Coronary artery (tissue), 2 donors: Measurements from ENCODE around the gene POLR1B.
A peak's percentile ranks its signal among the peaks of the same experiment; 100 is the strongest.
"Not testable (repeated sequence)": the region's sequence is repeated elsewhere in the genome, so short reads cannot be mapped to it uniquely, and the experiment has no call there.

ENCODE experiments used
- DNase-seq: peaks from one replicate; pipeline ENCODE4 v3.0.0-alpha.2; 2017; ENCODE audit warnings: low spot score
- H3K27ac ChIP-seq, 2 donors: fragments of 200-600 bp; sonication (generic); one replicate each; pipeline ENCODE4 v1.5.1; 2016 to 2019
- H3K4me3 ChIP-seq: fragments of 200-600 bp; sonication (generic); 2 replicates; pipeline ENCODE4 v1.5.1; 2016; ENCODE audit warnings: mild to moderate bottlenecking, moderate library complexity
- CTCF ChIP-seq: fragments of 200-600 bp; sonication (generic); IDR thresholded peaks from one replicate; pipeline ENCODE4 v1.5.1; 2019; ENCODE audit warnings: antibody characterized with exemption

The POLR1B gene

GRCh38 chr2:112603731-112604130 is 61.5 kb downstream of the POLR1B start:
- Histone ChIP-seq H3K4me3 (no peak overlapping the region), H3K27ac (no peak overlapping the region)
- TF ChIP-seq CTCF = no peak
- DNase-seq = peak; percentile 11

- TF ChIP-seq CTCF = no peak
- no peak for DNase-seq
- no peak overlapping the region for H3K4me3 ChIP-seq
- no peak overlapping the region for H3K27ac ChIP-seq
Measured at GRCh38 chr2:112604952-112605351, 62.7 kb downstream of the POLR1B start.

GRCh38 chr2:112605926-112606325 is 63.7 kb downstream of the POLR1B start:
- H3K4me3 ChIP-seq = no peak overlapping the region
- H3K27ac ChIP-seq = no peak overlapping the region
- TF ChIP-seq CTCF = no peak
- no peak for DNase-seq

GRCh38 chr2:112606547-112606946 is 64.3 kb downstream of the POLR1B start:
- DNase-seq = no peak
- Histone ChIP-seq H3K4me3 (no peak overlapping the region), H3K27ac (no peak overlapping the region)
- TF ChIP-seq CTCF = no peak

- no peak for DNase-seq
- H3K4me3 ChIP-seq = no peak overlapping the region
- TF ChIP-seq CTCF = no peak
- no peak overlapping the region for H3K27ac ChIP-seq
Measured at GRCh38 chr2:112607680-112608438, 65.6 kb downstream of the POLR1B start.

GRCh38 chr2:112609320-112609719 is 67.1 kb downstream of the POLR1B start:
- H3K27ac ChIP-seq, DNase-seq, H3K4me3 ChIP-seq: not testable (repeated sequence)

- not testable (repeated sequence) for DNase-seq, H3K4me3 ChIP-seq, H3K27ac ChIP-seq
Measured at GRCh38 chr2:112612283-112612682, 70.0 kb downstream of the POLR1B start.

- DNase-seq = no peak
- TF ChIP-seq CTCF = no peak
- Histone ChIP-seq H3K27ac (no peak overlapping the region), H3K4me3 (no peak overlapping the region)
Measured at GRCh38 chr2:112614201-112614840, 72.1 kb downstream of the POLR1B start.
